Lower leg skin (tissue), 3 donors: ENCODE measurements around the gene DBX2.

Experiments
- CTCF ChIP-seq, 3 donors: fragments of 450-650 bp; IDR thresholded peaks; one replicate each; pipeline ENCODE4 v1.5.1; 2016; ENCODE audit warnings: antibody characterized with exemption in 3 of 3, mild to moderate bottlenecking in 3 of 3, moderate library complexity in 2 of 3
- POLR2A ChIP-seq, 2 donors: fragments of 450-650 bp; IDR thresholded peaks; one replicate each; pipeline ENCODE4 v1.6.1; 2016 to 2017; ENCODE audit warnings: antibody characterized with exemption in 2 of 2, mild to moderate bottlenecking in 1 of 2, moderate library complexity in 1 of 2

GRCh38 chr12:44976246-44976645 lies 74.7 kb downstream of the DBX2 start:
- no peak for TF ChIP-seq POLR2A (IDR thresholded peaks at IDR 0.05)
- TF ChIP-seq CTCF (IDR thresholded peaks at IDR 0.05), result no peak
